HEK293 (cell line): ENCODE results near the gene RAVER2.

Experiments
- CTCF ChIA-PET: fragments of 350-600 bp; formaldehyde crosslinking; extraction: SDS; loops from one replicate; lab custom pipeline; 2021; ENCODE audit warnings: antibody characterized with exemption; lab: Yijun Ruan, JAX
- POLR2A ChIA-PET: fragments of 300-600 bp; formaldehyde crosslinking; extraction: SDS; loops from one replicate; lab custom pipeline; 2020; ENCODE audit warnings: antibody characterized with exemption, inconsistent platforms; lab: Yijun Ruan, JAX
- H3K27ac ChIP-seq: fragments of 200-500 bp; sonication (Bioruptor generic); 2 replicates; pipeline ENCODE4 v1.5.1; 2014; ENCODE audit warnings: low read depth, low read length, control low read depth, inconsistent platforms; ENCODE audit errors: extremely low read depth
- H3K36me3 ChIP-seq, 2 experiments: fragments of 200-500 bp in 1 of 2; sonication (Bioruptor generic) in 1 of 2; 1 replicate in 1 of 2; 2 replicates in 1 of 2; pipeline ENCODE4 v1.5.1; 2014 to 2017; ENCODE audit warnings: inconsistent platforms in 2 of 2, low read length in 2 of 2; ENCODE audit not compliant: control insufficient read depth in 2 of 2, insufficient read depth in 1 of 2
- H3K4me1 ChIP-seq: fragments of 200-500 bp; sonication (Bioruptor generic); 2 replicates; pipeline ENCODE4 v1.5.1; 2014; ENCODE audit warnings: mild to moderate bottlenecking, low read length, inconsistent platforms; ENCODE audit not compliant: control insufficient read depth, insufficient read depth
- H3K4me3 ChIP-seq: 2 replicates; pipeline ENCODE4 v1.5.1; 2011; ENCODE audit warnings: low read depth, mild to moderate bottlenecking, control low read depth, low read length, moderate library complexity
- H3K9me3 ChIP-seq: fragments of 200-500 bp; sonication (Bioruptor generic); 2 replicates; pipeline ENCODE4 v1.5.1; 2014; ENCODE audit warnings: low read depth, low read length, inconsistent platforms; ENCODE audit not compliant: control insufficient read depth, insufficient read depth
- EGR2 ChIP-seq: fragments of 450-650 bp; formaldehyde crosslinking; IDR thresholded peaks from 2 replicates; pipeline ENCODE4 v1.5.1; 2016; ENCODE audit warnings: low read depth, missing biosample characterization, missing genetic modification characterization
- PRDM1 ChIP-seq: fragments of 450-650 bp; formaldehyde crosslinking; IDR thresholded peaks from 2 replicates; pipeline ENCODE4; 2016; ENCODE audit warnings: missing biosample characterization, missing genetic modification characterization
- SCRT2 ChIP-seq: fragments of 450-650 bp; formaldehyde crosslinking; IDR thresholded peaks from 2 replicates; pipeline ENCODE4 v1.5.1; 2016; ENCODE audit warnings: missing biosample characterization, missing genetic modification characterization
- SP2 ChIP-seq: fragments of 450-650 bp; formaldehyde crosslinking; IDR thresholded peaks from 2 replicates; pipeline ENCODE4 v1.5.1; 2016; ENCODE audit warnings: missing biosample characterization, missing genetic modification characterization
- SP7 ChIP-seq: fragments of 450-650 bp; formaldehyde crosslinking; IDR thresholded peaks from 2 replicates; pipeline ENCODE4 v1.5.1; 2016; ENCODE audit warnings: missing biosample characterization, missing genetic modification characterization
- ZBTB20 ChIP-seq: fragments of 450-650 bp; formaldehyde crosslinking; IDR thresholded peaks from 2 replicates; pipeline ENCODE4 v1.5.1; 2016; ENCODE audit warnings: missing biosample characterization, missing genetic modification characterization
- ZFHX2 ChIP-seq: fragments of 450-650 bp; formaldehyde crosslinking; conservative IDR thresholded peaks from 2 replicates; pipeline ENCODE4 v1.5.1; 2016; ENCODE audit warnings: missing biosample characterization, missing genetic modification characterization
- ZFP41 ChIP-seq: fragments of 450-650 bp; formaldehyde crosslinking; IDR thresholded peaks from 2 replicates; pipeline ENCODE4 v1.5.1; 2016; ENCODE audit warnings: missing biosample characterization, missing genetic modification characterization, borderline replicate concordance
- ZFP69B ChIP-seq: fragments of 450-650 bp; formaldehyde crosslinking; IDR thresholded peaks from 2 replicates; pipeline ENCODE4 v1.5.1; 2016; ENCODE audit warnings: missing biosample characterization, missing genetic modification characterization
- ZNF174 ChIP-seq: fragments of 450-650 bp; formaldehyde crosslinking; IDR thresholded peaks from 2 replicates; pipeline ENCODE4 v1.5.0; 2017; ENCODE audit warnings: missing biosample characterization, mild to moderate bottlenecking, missing genetic modification characterization
- ZNF184 ChIP-seq: fragments of 450-650 bp; IDR thresholded peaks from 2 replicates; pipeline ENCODE4 v1.5.1; 2018; ENCODE audit warnings: missing biosample characterization, mild to moderate bottlenecking, missing genetic modification characterization
- ZNF24 ChIP-seq: fragments of 450-650 bp; formaldehyde crosslinking; IDR thresholded peaks from 2 replicates; pipeline ENCODE4 v1.5.1; 2016; ENCODE audit warnings: missing biosample characterization, missing genetic modification characterization
- ZNF248 ChIP-seq: fragments of 450-650 bp; formaldehyde crosslinking; IDR thresholded peaks from 2 replicates; pipeline ENCODE4 v1.5.1; 2017; ENCODE audit warnings: missing biosample characterization, missing genetic modification characterization
- ZNF292 ChIP-seq: fragments of 450-650 bp; formaldehyde crosslinking; IDR thresholded peaks from 2 replicates; pipeline ENCODE4 v1.5.1; 2016; ENCODE audit warnings: low read depth, missing biosample characterization, missing genetic modification characterization, borderline replicate concordance
- ZNF324 ChIP-seq: fragments of 450-650 bp; formaldehyde crosslinking; IDR thresholded peaks from 2 replicates; pipeline ENCODE4 v1.5.1; 2016; ENCODE audit warnings: missing biosample characterization, missing genetic modification characterization
- ZNF341 ChIP-seq: fragments of 450-650 bp; formaldehyde crosslinking; IDR thresholded peaks from 2 replicates; pipeline ENCODE4; 2016; ENCODE audit warnings: low read depth, missing biosample characterization, missing genetic modification characterization
- ZNF37A ChIP-seq: fragments of 450-650 bp; IDR thresholded peaks from 2 replicates; pipeline ENCODE4 v1.5.1; 2018; ENCODE audit warnings: missing biosample characterization, missing genetic modification characterization
- ZNF394 ChIP-seq: fragments of 450-650 bp; formaldehyde crosslinking; IDR thresholded peaks from 2 replicates; pipeline ENCODE4 v1.5.1; 2016; ENCODE audit warnings: missing biosample characterization, missing genetic modification characterization, mild to moderate bottlenecking, moderate library complexity, borderline replicate concordance
- ZNF404 ChIP-seq: fragments of 450-650 bp; formaldehyde crosslinking; IDR thresholded peaks from 2 replicates; pipeline ENCODE4 v1.5.1; 2017; ENCODE audit warnings: missing biosample characterization, missing genetic modification characterization
- ZNF48 ChIP-seq: fragments of 450-650 bp; formaldehyde crosslinking; IDR thresholded peaks from 2 replicates; pipeline ENCODE4 v1.5.1; 2016; ENCODE audit warnings: missing biosample characterization, missing genetic modification characterization
- ZNF561 ChIP-seq: fragments of 450-650 bp; IDR thresholded peaks from 2 replicates; pipeline ENCODE4 v1.5.1; 2018; ENCODE audit warnings: missing biosample characterization, missing genetic modification characterization, borderline replicate concordance
- ZNF600 ChIP-seq: fragments of 450-650 bp; formaldehyde crosslinking; IDR thresholded peaks from 2 replicates; pipeline ENCODE4 v1.5.1; 2016; ENCODE audit warnings: missing biosample characterization, missing genetic modification characterization
- ZNF624 ChIP-seq: fragments of 450-650 bp; formaldehyde crosslinking; IDR thresholded peaks from 2 replicates; pipeline ENCODE4 v1.5.1; 2017; ENCODE audit warnings: missing biosample characterization, missing genetic modification characterization
- ZNF660 ChIP-seq: fragments of 450-650 bp; IDR thresholded peaks from 2 replicates; pipeline ENCODE4 v1.5.1; 2018; ENCODE audit warnings: missing biosample characterization, mild to moderate bottlenecking, missing genetic modification characterization
- ZNF791 ChIP-seq: fragments of 450-650 bp; formaldehyde crosslinking; IDR thresholded peaks from 2 replicates; pipeline ENCODE4 v1.5.1; 2016; ENCODE audit warnings: missing biosample characterization, missing genetic modification characterization
- ZNF792 ChIP-seq: fragments of 450-650 bp; formaldehyde crosslinking; IDR thresholded peaks from 2 replicates; pipeline ENCODE4 v1.5.1; 2016; ENCODE audit warnings: missing biosample characterization, missing genetic modification characterization
- ZSCAN23 ChIP-seq: fragments of 450-650 bp; formaldehyde crosslinking; IDR thresholded peaks from 2 replicates; pipeline ENCODE4 v1.5.1; 2016; ENCODE audit warnings: missing biosample characterization, missing genetic modification characterization
- TF ChIP-seq, protein P1 (sequence below): fragments of 450-650 bp; formaldehyde crosslinking; IDR thresholded peaks from 2 replicates; pipeline ENCODE4 v1.5.0; 2017; ENCODE audit warnings: missing biosample characterization, missing genetic modification characterization, borderline replicate concordance
- TF ChIP-seq, protein P2 (sequence below): fragments of 450-650 bp; formaldehyde crosslinking; IDR thresholded peaks from 2 replicates; pipeline ENCODE4 v1.5.1; 2016; ENCODE audit warnings: missing biosample characterization, missing genetic modification characterization
- TF ChIP-seq, protein P3 (sequence below): fragments of 450-650 bp; formaldehyde crosslinking; IDR thresholded peaks from 2 replicates; pipeline ENCODE4 v1.5.1; 2016; ENCODE audit warnings: missing biosample characterization, missing genetic modification characterization

RAVER2 gene, protein sequence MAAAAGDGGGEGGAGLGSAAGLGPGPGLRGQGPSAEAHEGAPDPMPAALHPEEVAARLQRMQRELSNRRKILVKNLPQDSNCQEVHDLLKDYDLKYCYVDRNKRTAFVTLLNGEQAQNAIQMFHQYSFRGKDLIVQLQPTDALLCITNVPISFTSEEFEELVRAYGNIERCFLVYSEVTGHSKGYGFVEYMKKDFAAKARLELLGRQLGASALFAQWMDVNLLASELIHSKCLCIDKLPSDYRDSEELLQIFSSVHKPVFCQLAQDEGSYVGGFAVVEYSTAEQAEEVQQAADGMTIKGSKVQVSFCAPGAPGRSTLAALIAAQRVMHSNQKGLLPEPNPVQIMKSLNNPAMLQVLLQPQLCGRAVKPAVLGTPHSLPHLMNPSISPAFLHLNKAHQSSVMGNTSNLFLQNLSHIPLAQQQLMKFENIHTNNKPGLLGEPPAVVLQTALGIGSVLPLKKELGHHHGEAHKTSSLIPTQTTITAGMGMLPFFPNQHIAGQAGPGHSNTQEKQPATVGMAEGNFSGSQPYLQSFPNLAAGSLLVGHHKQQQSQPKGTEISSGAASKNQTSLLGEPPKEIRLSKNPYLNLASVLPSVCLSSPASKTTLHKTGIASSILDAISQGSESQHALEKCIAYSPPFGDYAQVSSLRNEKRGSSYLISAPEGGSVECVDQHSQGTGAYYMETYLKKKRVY

DNA sequence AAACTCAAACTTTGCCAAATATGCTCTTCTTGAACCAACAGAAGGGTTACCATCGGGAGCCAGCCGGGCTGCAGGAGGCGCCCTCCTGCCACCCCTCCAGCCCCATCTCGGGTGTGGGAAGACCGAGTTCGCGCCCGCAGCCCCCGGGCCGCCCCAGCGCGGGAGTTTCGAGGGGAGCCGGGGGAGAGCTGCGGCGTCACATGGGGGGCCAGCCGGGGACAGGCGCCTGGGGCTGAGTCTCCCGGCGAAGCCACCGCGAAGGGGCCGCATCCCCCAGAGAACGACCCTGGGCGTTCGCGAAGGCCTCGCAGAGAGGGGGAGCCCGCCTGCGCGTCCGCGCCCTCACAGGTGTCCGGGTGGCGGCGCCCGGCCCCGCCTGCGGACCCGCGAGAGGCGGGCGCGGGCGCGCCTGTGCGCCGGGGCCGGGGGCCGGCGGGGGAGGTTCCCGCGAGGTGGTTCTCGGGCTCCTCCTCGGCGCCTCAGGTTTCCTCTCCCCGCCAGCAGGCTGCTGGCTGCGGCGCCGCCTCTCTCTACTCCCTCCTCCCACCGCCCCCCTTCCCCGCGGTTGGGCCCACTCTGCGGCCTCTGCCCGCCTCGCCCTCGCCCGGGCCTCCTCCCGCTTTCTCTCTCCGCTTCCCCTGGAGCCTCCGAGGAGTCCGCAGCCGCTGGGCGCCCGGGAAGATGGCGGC, at the start of gene RAVER2:
RAVER2 (plus strand) TSS at position 584 of the 689 bp plus-strand sequence; CDS start at position 682, 98 bp downstream.
- ChIA-PET POLR2A (no interaction called here), CTCF (interaction anchor here (0.7 to 1.1 kb wide), 7 partner anchors 10 to 304 kb away, joined by 3 to 4 read pairs (median 3); no protein-coding TSS in a partner anchor)
- Histone ChIP-seq H3K36me3 (no peaks in the 10 kb centered on the region; a peak in 1 of 3 replicates), H3K4me1 (peaks cover 9% of the 10 kb centered on the region; the same call in 1 of the 2 replicates), H3K9me3 (no peaks in the 10 kb centered on the region), H3K4me3 (peak within 1 kb of the TSS; percentile 94), H3K27ac (peak within 1 kb of the TSS; percentile 88)
- no peak for TF ChIP-seq PRDM1 (tag by site-specific recombination)
- TF ChIP-seq SP7 (tag by site-specific recombination): peak; percentile 57; the same call in 1 of the 2 replicates
- peak; percentile 14; the same call in 1 of the 2 replicates for TF ChIP-seq ZNF24 (tag by site-specific recombination)
- 0 out of 2 replicates have a peak, but pooled peaks have one; percentile 22 for TF ChIP-seq ZSCAN23
- TF ChIP-seq ZNF48 (tag by site-specific recombination): no peak
- peak; percentile 81 for TF ChIP-seq SP2
- TF ChIP-seq ZFP69B (tag by site-specific recombination): peak; percentile 97
- no peak for TF ChIP-seq ZNF292 (tag by site-specific recombination)
- TF ChIP-seq ZNF792 (tag by site-specific recombination): no peak
- TF ChIP-seq ZNF600 (tag by site-specific recombination): peak; percentile 65
- TF ChIP-seq ZNF404 (tag by site-specific recombination): no peak
- TF ChIP-seq ZNF660 (tag by site-specific recombination): peak; percentile 43; the same call in 1 of the 2 replicates
- TF ChIP-seq, protein P1, sequence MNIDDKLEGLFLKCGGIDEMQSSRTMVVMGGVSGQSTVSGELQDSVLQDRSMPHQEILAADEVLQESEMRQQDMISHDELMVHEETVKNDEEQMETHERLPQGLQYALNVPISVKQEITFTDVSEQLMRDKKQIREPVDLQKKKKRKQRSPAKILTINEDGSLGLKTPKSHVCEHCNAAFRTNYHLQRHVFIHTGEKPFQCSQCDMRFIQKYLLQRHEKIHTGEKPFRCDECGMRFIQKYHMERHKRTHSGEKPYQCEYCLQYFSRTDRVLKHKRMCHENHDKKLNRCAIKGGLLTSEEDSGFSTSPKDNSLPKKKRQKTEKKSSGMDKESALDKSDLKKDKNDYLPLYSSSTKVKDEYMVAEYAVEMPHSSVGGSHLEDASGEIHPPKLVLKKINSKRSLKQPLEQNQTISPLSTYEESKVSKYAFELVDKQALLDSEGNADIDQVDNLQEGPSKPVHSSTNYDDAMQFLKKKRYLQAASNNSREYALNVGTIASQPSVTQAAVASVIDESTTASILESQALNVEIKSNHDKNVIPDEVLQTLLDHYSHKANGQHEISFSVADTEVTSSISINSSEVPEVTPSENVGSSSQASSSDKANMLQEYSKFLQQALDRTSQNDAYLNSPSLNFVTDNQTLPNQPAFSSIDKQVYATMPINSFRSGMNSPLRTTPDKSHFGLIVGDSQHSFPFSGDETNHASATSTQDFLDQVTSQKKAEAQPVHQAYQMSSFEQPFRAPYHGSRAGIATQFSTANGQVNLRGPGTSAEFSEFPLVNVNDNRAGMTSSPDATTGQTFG: no peak
- no peak for TF ChIP-seq ZNF624
- peak; percentile 44; the same call in 1 of the 2 replicates for TF ChIP-seq ZNF394 (tag by site-specific recombination)
- peak; percentile 79 for TF ChIP-seq ZFHX2 (tag by site-specific recombination)
- TF ChIP-seq ZNF37A (tag by site-specific recombination): 0 out of 2 replicates have a peak, but pooled peaks have one; percentile 16
- TF ChIP-seq, protein P2, sequence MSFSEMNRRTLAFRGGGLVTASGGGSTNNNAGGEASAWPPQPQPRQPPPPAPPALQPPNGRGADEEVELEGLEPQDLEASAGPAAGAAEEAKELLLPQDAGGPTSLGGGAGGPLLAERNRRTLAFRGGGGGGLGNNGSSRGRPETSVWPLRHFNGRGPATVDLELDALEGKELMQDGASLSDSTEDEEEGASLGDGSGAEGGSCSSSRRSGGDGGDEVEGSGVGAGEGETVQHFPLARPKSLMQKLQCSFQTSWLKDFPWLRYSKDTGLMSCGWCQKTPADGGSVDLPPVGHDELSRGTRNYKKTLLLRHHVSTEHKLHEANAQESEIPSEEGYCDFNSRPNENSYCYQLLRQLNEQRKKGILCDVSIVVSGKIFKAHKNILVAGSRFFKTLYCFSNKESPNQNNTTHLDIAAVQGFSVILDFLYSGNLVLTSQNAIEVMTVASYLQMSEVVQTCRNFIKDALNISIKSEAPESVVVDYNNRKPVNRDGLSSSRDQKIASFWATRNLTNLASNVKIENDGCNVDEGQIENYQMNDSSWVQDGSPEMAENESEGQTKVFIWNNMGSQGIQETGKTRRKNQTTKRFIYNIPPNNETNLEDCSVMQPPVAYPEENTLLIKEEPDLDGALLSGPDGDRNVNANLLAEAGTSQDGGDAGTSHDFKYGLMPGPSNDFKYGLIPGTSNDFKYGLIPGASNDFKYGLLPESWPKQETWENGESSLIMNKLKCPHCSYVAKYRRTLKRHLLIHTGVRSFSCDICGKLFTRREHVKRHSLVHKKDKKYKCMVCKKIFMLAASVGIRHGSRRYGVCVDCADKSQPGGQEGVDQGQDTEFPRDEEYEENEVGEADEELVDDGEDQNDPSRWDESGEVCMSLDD (tag by site-specific recombination): peak; percentile 84
- TF ChIP-seq EGR2: peak; percentile 59; the same call in 1 of the 2 replicates
- TF ChIP-seq, protein P3, sequence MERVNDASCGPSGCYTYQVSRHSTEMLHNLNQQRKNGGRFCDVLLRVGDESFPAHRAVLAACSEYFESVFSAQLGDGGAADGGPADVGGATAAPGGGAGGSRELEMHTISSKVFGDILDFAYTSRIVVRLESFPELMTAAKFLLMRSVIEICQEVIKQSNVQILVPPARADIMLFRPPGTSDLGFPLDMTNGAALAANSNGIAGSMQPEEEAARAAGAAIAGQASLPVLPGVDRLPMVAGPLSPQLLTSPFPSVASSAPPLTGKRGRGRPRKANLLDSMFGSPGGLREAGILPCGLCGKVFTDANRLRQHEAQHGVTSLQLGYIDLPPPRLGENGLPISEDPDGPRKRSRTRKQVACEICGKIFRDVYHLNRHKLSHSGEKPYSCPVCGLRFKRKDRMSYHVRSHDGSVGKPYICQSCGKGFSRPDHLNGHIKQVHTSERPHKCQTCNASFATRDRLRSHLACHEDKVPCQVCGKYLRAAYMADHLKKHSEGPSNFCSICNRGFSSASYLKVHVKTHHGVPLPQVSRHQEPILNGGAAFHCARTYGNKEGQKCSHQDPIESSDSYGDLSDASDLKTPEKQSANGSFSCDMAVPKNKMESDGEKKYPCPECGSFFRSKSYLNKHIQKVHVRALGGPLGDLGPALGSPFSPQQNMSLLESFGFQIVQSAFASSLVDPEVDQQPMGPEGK: peak; percentile 93
- TF ChIP-seq ZNF324 (tag by site-specific recombination): peak; percentile 53; the same call in 1 of the 2 replicates
- no peak for TF ChIP-seq ZNF791 (tag by site-specific recombination)
- TF ChIP-seq SCRT2 (tag by site-specific recombination): peak; percentile 78
- no peak for TF ChIP-seq ZNF248 (tag by site-specific recombination)
- no peak for TF ChIP-seq ZFP41 (tag by site-specific recombination)
- TF ChIP-seq ZNF184 (tag by site-specific recombination): 0 out of 2 replicates have a peak, but pooled peaks have one; percentile 15
- peak; percentile 91; the same call in 1 of the 2 replicates for TF ChIP-seq ZNF561 (tag by site-specific recombination)
- no peak for TF ChIP-seq ZNF174
- TF ChIP-seq ZBTB20 (tag by site-specific recombination): peak; percentile 87
- no peak for TF ChIP-seq ZNF341 (tag by site-specific recombination)
